Stomach (tissue), 4 donors: ENCODE results near the gene COTL1.

Experiments used
- EP300 ChIP-seq: sonication (generic); formaldehyde crosslinking; IDR thresholded peaks from one replicate; pipeline ENCODE4 v1.6.1; 2017; ENCODE audit warnings: antibody characterized with exemption
- POLR2A ChIP-seq, 4 donors: fragments of 450-650 bp; IDR thresholded peaks; one replicate each; pipeline ENCODE4 v1.6.1; 2016; ENCODE audit warnings: antibody characterized with exemption in 4 of 4, control low read depth in 2 of 4, mild to moderate bottlenecking in 1 of 4, moderate library complexity in 1 of 4
- TF ChIP-seq, protein P1 (sequence below), 7 experiments: fragments of 450-650 bp in 4 of 7; fragments of 200-600 bp in 3 of 7; sonication (generic) in 3 of 7; IDR thresholded peaks; one replicate each; pipeline ENCODE4 v1.5.1; 2016 to 2019; ENCODE audit warnings: antibody characterized with exemption in 7 of 7, control low read depth in 2 of 7, mild to moderate bottlenecking in 1 of 7

DNA sequence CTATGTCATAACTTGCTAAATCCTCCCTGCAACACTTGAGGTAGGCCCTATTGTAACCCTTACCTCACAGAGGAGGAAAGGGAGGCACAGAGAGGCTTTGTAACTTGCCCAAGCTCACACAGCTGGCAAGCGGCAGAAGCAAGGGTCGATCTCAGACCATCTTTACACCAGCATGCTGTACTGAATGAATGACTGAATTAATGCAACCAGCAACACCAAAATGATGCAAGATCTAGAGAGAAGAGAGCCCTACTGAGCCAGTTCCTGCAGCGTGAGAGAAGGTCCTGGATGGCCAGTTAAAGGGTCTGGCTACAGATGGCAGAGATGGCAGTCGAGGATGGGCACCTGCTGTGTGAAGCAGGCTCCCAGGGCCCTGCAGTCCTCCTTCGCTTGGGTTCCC, 22.3 kb upstream of the COTL1 start:
- TF ChIP-seq, protein P1, sequence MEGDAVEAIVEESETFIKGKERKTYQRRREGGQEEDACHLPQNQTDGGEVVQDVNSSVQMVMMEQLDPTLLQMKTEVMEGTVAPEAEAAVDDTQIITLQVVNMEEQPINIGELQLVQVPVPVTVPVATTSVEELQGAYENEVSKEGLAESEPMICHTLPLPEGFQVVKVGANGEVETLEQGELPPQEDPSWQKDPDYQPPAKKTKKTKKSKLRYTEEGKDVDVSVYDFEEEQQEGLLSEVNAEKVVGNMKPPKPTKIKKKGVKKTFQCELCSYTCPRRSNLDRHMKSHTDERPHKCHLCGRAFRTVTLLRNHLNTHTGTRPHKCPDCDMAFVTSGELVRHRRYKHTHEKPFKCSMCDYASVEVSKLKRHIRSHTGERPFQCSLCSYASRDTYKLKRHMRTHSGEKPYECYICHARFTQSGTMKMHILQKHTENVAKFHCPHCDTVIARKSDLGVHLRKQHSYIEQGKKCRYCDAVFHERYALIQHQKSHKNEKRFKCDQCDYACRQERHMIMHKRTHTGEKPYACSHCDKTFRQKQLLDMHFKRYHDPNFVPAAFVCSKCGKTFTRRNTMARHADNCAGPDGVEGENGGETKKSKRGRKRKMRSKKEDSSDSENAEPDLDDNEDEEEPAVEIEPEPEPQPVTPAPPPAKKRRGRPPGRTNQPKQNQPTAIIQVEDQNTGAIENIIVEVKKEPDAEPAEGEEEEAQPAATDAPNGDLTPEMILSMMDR (IDR thresholded peaks at IDR 0.05) = no peak
- TF ChIP-seq POLR2A (IDR thresholded peaks at IDR 0.05) = no peak
- TF ChIP-seq EP300 = no peak
